H1 (cell line): ENCODE measurements around the gene LRRTM4. TPM values are rescaled to one million over a fixed set of nuclear protein-coding genes. Genes with fewer than 3 reads are reported as not detected.

Experiments
- CTCF ChIA-PET: fragments of 300-600 bp; sonication (Branson Sonifier 250); formaldehyde crosslinking; loops from one replicate; lab custom pipeline; 2021; ENCODE audit not compliant: partially characterized antibody; lab: Charles Lee
- POLR2A ChIA-PET: fragments of 300-600 bp; sonication (Branson Sonifier 250); formaldehyde crosslinking; loops from one replicate; lab custom pipeline; 2021; ENCODE audit warnings: inconsistent platforms; ENCODE audit not compliant: partially characterized antibody; lab: Charles Lee
- DNase-seq, 2 experiments: peaks; one replicate each; pipeline versions ENCODE4 v3.0.0 to v3.0.0-alpha.2; 2010 to 2022; ENCODE audit warnings: low spot score in 2 of 2, low read depth in 1 of 2, mixed read lengths in 1 of 2
- FAIRE-seq: peaks from 2 replicates; lab custom pipeline; 2011; peaks lifted over from hg19 to GRCh38; lab: Jason Lieb, UNC
- H2AFZ ChIP-seq: 2 replicates; pipeline ENCODE4 v1.8.1; 2012; ENCODE audit warnings: low read length, inconsistent platforms
- H2AK5ac ChIP-seq: 2 replicates; pipeline ENCODE4 v1.6.1; 2013; ENCODE audit warnings: low read depth, low read length
- H2BK120ac ChIP-seq: replicated peaks from 2 replicates; pipeline ENCODE3; 2013; ENCODE audit warnings: low read depth, low read length, inconsistent platforms
- H2BK12ac ChIP-seq: 2 replicates; pipeline ENCODE4 v1.6.1; 2013; ENCODE audit warnings: low read depth, low read length
- H2BK15ac ChIP-seq: 2 replicates; pipeline ENCODE4 v1.6.1; 2013; ENCODE audit warnings: low read length
- H2BK20ac ChIP-seq: 2 replicates; pipeline ENCODE4 v1.6.1; 2013; ENCODE audit warnings: low read length
- H2BK5ac ChIP-seq: 2 replicates; pipeline ENCODE4 v1.6.1; 2013; ENCODE audit warnings: low read depth, low read length
- H3K14ac ChIP-seq: 2 replicates; pipeline ENCODE4 v1.6.1; 2013; ENCODE audit warnings: inconsistent platforms; ENCODE audit not compliant: insufficient read length
- H3K18ac ChIP-seq: 2 replicates; pipeline ENCODE4 v1.6.1; 2013; ENCODE audit warnings: low read length; ENCODE audit errors: extremely low read depth
- H3K23ac ChIP-seq: 2 replicates; pipeline ENCODE4 v1.6.1; 2013; ENCODE audit warnings: inconsistent platforms; ENCODE audit not compliant: insufficient read length
- H3K23me2 ChIP-seq: 2 replicates; pipeline ENCODE4 v1.6.1; 2013; ENCODE audit warnings: low read depth, low read length
- H3K27ac ChIP-seq: 2 replicates; pipeline ENCODE4 v1.6.1; 2011; ENCODE audit warnings: low read depth, low read length, inconsistent platforms
- H3K27me3 ChIP-seq, 4 experiments: replicated peaks in 1 of 4; 1 replicate in 1 of 4; 2 replicates in 3 of 4; pipeline versions ENCODE4 v1.6.1 to v1.8.1; 2011 to 2013; ENCODE audit warnings: low read length in 3 of 4, mild to moderate bottlenecking in 3 of 4, inconsistent platforms in 2 of 4, mixed read lengths in 2 of 4, moderate library complexity in 1 of 4; ENCODE audit not compliant: control insufficient read depth in 3 of 4, insufficient read depth in 3 of 4; ENCODE audit errors: extremely low read depth in 1 of 4
- H3K36me3 ChIP-seq, 4 experiments: 2 replicates each; pipeline versions ENCODE4 v1.6.1 to v1.8.1; 2011 to 2013; ENCODE audit warnings: mild to moderate bottlenecking in 4 of 4, low read length in 3 of 4, moderate library complexity in 2 of 4, control low read depth in 1 of 4, inconsistent platforms in 1 of 4; ENCODE audit not compliant: insufficient read depth in 4 of 4, control insufficient read depth in 2 of 4
- H3K4ac ChIP-seq: replicated peaks from 2 replicates; pipeline ENCODE3; 2013; ENCODE audit warnings: low read length, low read depth, mixed read lengths, inconsistent platforms; ENCODE audit not compliant: insufficient read length
- H3K4me1 ChIP-seq, 4 experiments: replicated peaks in 1 of 4; 1 replicate in 1 of 4; 2 replicates in 3 of 4; pipeline versions ENCODE4 v1.6.1 to v1.8.1; 2011 to 2013; ENCODE audit warnings: low read length in 3 of 4, inconsistent platforms in 2 of 4, mixed read lengths in 1 of 4; ENCODE audit not compliant: insufficient read depth in 4 of 4, control insufficient read depth in 3 of 4
- H3K4me2 ChIP-seq, 2 experiments: 2 replicates each; pipeline versions ENCODE4 v1.6.1 to v1.8.1; 2011 to 2013; ENCODE audit warnings: low read depth in 2 of 2, low read length in 2 of 2, control low read depth in 1 of 2, inconsistent platforms in 1 of 2, mild to moderate bottlenecking in 1 of 2; ENCODE audit not compliant: insufficient read depth in 1 of 2
- H3K4me3 ChIP-seq, 4 experiments: fragments of 200-600, 300-600 bp in 1 of 4; sonication (generic), shearing (Covaris generic), sonication (Bioruptor Twin) in 1 of 4; 2 replicates each; pipeline versions ENCODE4 v1.5.1 to v1.8.1; 2011 to 2016; ENCODE audit warnings: low read length in 4 of 4, low read depth in 3 of 4, control low read depth in 2 of 4, inconsistent platforms in 2 of 4, mild to moderate bottlenecking in 2 of 4, mixed read lengths in 1 of 4, moderate library complexity in 1 of 4; ENCODE audit not compliant: insufficient read depth in 2 of 4; ENCODE audit errors: extremely low read depth in 1 of 4
- H3K56ac ChIP-seq: replicated peaks from 2 replicates; pipeline ENCODE3; 2013; ENCODE audit warnings: low read depth, mild to moderate bottlenecking, mixed read lengths, low read length, inconsistent platforms; ENCODE audit not compliant: insufficient read length
- H3K79me1 ChIP-seq: 2 replicates; pipeline ENCODE4 v1.6.1; 2013; ENCODE audit warnings: low read depth, low read length, control low read depth
- H3K79me2 ChIP-seq, 2 experiments: 2 replicates each; pipeline versions ENCODE4 v1.6.1 to v1.8.1; 2012 to 2013; ENCODE audit warnings: low read length in 2 of 2, mild to moderate bottlenecking in 2 of 2, inconsistent platforms in 1 of 2; ENCODE audit not compliant: insufficient read depth in 2 of 2, control insufficient read depth in 1 of 2
- H3K9ac ChIP-seq, 4 experiments: replicated peaks in 1 of 4; 1 replicate in 1 of 4; 2 replicates in 3 of 4; pipeline versions ENCODE4 v1.6.1 to v1.8.1; 2011 to 2013; ENCODE audit warnings: low read depth in 3 of 4, low read length in 3 of 4, control low read depth in 2 of 4, mild to moderate bottlenecking in 2 of 4, moderate library complexity in 2 of 4, inconsistent platforms in 1 of 4; ENCODE audit errors: extremely low read depth in 1 of 4
- H3K9me3 ChIP-seq, 2 experiments: 2 replicates each; pipeline versions ENCODE4 v1.6.1 to v1.8.1; 2012 to 2013; ENCODE audit warnings: mild to moderate bottlenecking in 2 of 2, moderate library complexity in 2 of 2, control low read depth in 1 of 2, inconsistent platforms in 1 of 2, low read depth in 1 of 2, low read length in 1 of 2, mixed read lengths in 1 of 2; ENCODE audit not compliant: insufficient read depth in 2 of 2
- H4K20me1 ChIP-seq, 2 experiments: replicated peaks in 1 of 2; 2 replicates each; pipeline versions ENCODE3 to v1.8.1; 2011 to 2013; ENCODE audit warnings: inconsistent platforms in 2 of 2, low read length in 2 of 2, mild to moderate bottlenecking in 1 of 2; ENCODE audit not compliant: insufficient read depth in 2 of 2, control insufficient read depth in 1 of 2
- H4K5ac ChIP-seq: 2 replicates; pipeline ENCODE4 v1.6.1; 2013; ENCODE audit warnings: low read length, low read depth, mixed read lengths, inconsistent platforms; ENCODE audit not compliant: insufficient read length
- H4K8ac ChIP-seq: 2 replicates; pipeline ENCODE4 v1.8.0; 2013; ENCODE audit warnings: mild to moderate bottlenecking, moderate library complexity, low read length, inconsistent platforms; ENCODE audit not compliant: insufficient read depth; ENCODE audit errors: extremely low read depth
- H4K91ac ChIP-seq: replicated peaks from 2 replicates; pipeline ENCODE3; 2013; ENCODE audit warnings: low read length, mixed read lengths, inconsistent platforms; ENCODE audit not compliant: insufficient read length
- ASH2L ChIP-seq: fragments of 200-600, 300-600 bp; sonication (generic); IDR thresholded peaks from one replicate; pipeline ENCODE4 v1.7.1; 2017; ENCODE audit warnings: low read length
- BCL11A ChIP-seq, 2 experiments: IDR thresholded peaks; one replicate each; pipeline ENCODE4 v1.6.1; 2011; ENCODE audit warnings: low read depth in 2 of 2, low read length in 2 of 2, mild to moderate bottlenecking in 2 of 2
- BRCA1 ChIP-seq: IDR thresholded peaks from 2 replicates; pipeline ENCODE4 v1.6.1; 2012; ENCODE audit warnings: low read depth, low read length, improper control_type of control experiment
- FOSL1 ChIP-seq: IDR thresholded peaks from 2 replicates; pipeline ENCODE4 v1.6.1; 2011; ENCODE audit warnings: mild to moderate bottlenecking, low read depth, low read length, moderate library complexity; ENCODE audit not compliant: insufficient read depth
- HDAC2 ChIP-seq, 2 experiments: fragments of 300-600 bp in 1 of 2; sonication (generic) in 1 of 2; IDR thresholded peaks; 2 replicates each; pipeline ENCODE4 v1.6.1; 2011 to 2012; ENCODE audit warnings: low read depth in 2 of 2, low read length in 2 of 2, mild to moderate bottlenecking in 2 of 2, moderate library complexity in 2 of 2, borderline replicate concordance in 1 of 2, inconsistent platforms in 1 of 2
- JUN ChIP-seq: IDR thresholded peaks from 2 replicates; pipeline ENCODE4 v1.6.1; 2011; ENCODE audit warnings: low read depth, mild to moderate bottlenecking, improper control_type of control experiment, low read length
- POLR2A ChIP-seq, 2 experiments: IDR thresholded peaks; 1 replicate in 1 of 2; 2 replicates in 1 of 2; pipeline ENCODE4 v1.6.1; 2011; ENCODE audit warnings: low read depth in 2 of 2, low read length in 2 of 2, mild to moderate bottlenecking in 2 of 2; ENCODE audit errors: control extremely low read depth in 1 of 2
- POU5F1 ChIP-seq: IDR thresholded peaks from 2 replicates; pipeline ENCODE4 v1.6.1; 2011; ENCODE audit warnings: low read depth, mild to moderate bottlenecking, low read length, moderate library complexity
- SP2 ChIP-seq: IDR thresholded peaks from 2 replicates; pipeline ENCODE4 v1.6.1; 2012; ENCODE audit warnings: mild to moderate bottlenecking, low read length, inconsistent platforms
- SRF ChIP-seq: IDR thresholded peaks from 2 replicates; pipeline ENCODE4 v1.6.1; 2011; ENCODE audit warnings: mild to moderate bottlenecking, low read depth, low read length, moderate library complexity
- SUZ12 ChIP-seq: fragments of 200-600 bp; sonication (generic); IDR thresholded peaks from 2 replicates; pipeline ENCODE4 v1.6.1; 2012; ENCODE audit warnings: mild to moderate bottlenecking, inconsistent platforms, low read length, moderate library complexity, mixed read lengths
- TEAD4 ChIP-seq: IDR thresholded peaks from 2 replicates; pipeline ENCODE4 v1.6.1; 2012; ENCODE audit warnings: low read depth, low read length, inconsistent platforms, mixed read lengths
- ZNF274 ChIP-seq: IDR thresholded peaks from 2 replicates; pipeline ENCODE4 v1.7.0; 2012; ENCODE audit warnings: low read length, borderline replicate concordance; ENCODE audit errors: extremely low read depth
- polyA plus RNA-seq, 7 experiments: library from polyadenylated mRNA; depleted of rRNA in 3 of 7; stranded (reverse) in 5 of 7; unstranded in 2 of 7; fragments of >200 nt in 5 of 7; fragments of 200-250 nt in 2 of 7; gene quantifications; 1 replicate in 5 of 7; 2 replicates in 1 of 7; 4 replicates in 1 of 7; pipeline versions ENCODE4 v1.2.1 to v1.2.3, GENCODE V29; 2011 to 2013; ENCODE audit warnings: missing spikeins in 2 of 7, mixed read lengths in 2 of 7
- total RNA-seq: library from RNA; stranded (reverse); fragmentation: NEBNext Ultra II Directional; extraction: Animal tissue kit (Norgen Biotek cat#: 25700); gene quantifications from 2 replicates; pipeline ENCODE4 v1.2.1, GENCODE V29; 2021
- TF ChIP-seq, protein P1 (sequence below), 3 experiments: IDR thresholded peaks; 1 replicate in 2 of 3; 2 replicates in 1 of 3; pipeline versions ENCODE4 v1.5.1 to v1.6.1; 2011; ENCODE audit warnings: low read length in 3 of 3, mild to moderate bottlenecking in 3 of 3, inconsistent platforms in 2 of 3, low read depth in 1 of 3, moderate library complexity in 1 of 3; ENCODE audit not compliant: insufficient read depth in 1 of 3; ENCODE audit errors: control extremely low read depth in 1 of 3

Gene LRRTM4
- total and polyA plus RNA-seq, 2 of the 8 experiments (the other 6 are each of a cell fraction or from before 2014, with no cell fraction given) = 3.6 to 9.5 TPM

DNA sequence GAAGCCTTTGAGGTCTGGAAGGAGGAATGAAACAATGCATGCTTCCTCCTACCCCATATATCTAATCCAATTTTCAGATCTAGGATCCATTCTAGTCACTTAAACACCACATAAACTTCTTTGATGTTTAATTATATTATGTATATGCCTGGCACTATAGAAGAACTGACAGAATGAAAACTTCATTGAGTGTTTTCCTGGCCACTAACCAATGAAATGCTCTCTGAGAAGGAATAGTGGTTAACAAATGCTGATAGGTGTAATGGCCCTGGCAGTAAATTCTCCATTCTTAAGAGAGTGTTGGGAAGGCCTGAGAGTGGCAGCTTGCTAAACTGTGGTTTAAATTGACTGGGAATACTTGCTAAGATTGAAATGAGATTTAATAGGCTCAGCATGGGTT lies 710.0 kb downstream of the LRRTM4 start:
- no peak overlapping the region for H2AFZ ChIP-seq
- H3K56ac ChIP-seq = no peak overlapping the region
- no peak overlapping the region for H3K4me3 ChIP-seq
- no peak overlapping the region for H2BK120ac ChIP-seq
- no peak overlapping the region for H4K91ac ChIP-seq
- H3K9ac ChIP-seq = no peak overlapping the region
- H3K18ac ChIP-seq = no peak overlapping the region
- no peak overlapping the region for H4K8ac ChIP-seq
- H3K23me2 ChIP-seq = no peaks in the 10 kb centered on the region
- ChIA-PET CTCF (no interaction called here), POLR2A (no interaction called here)
- H3K79me1 ChIP-seq = no peaks in the 10 kb centered on the region
- no peak overlapping the region for H2BK12ac ChIP-seq
- H3K27ac ChIP-seq = no peak overlapping the region
- H3K36me3 ChIP-seq = no peaks in the 10 kb centered on the region
- no peak overlapping the region for H2AK5ac ChIP-seq
- H3K9me3 ChIP-seq = no peaks in the 10 kb centered on the region
- H3K23ac ChIP-seq = no peak overlapping the region
- H3K79me2 ChIP-seq = no peaks in the 10 kb centered on the region
- no peak overlapping the region for H4K5ac ChIP-seq
- H3K4ac ChIP-seq = no peak overlapping the region
- no peak overlapping the region for H2BK5ac ChIP-seq
- H2BK20ac ChIP-seq = no peak overlapping the region
- H3K14ac ChIP-seq = no peak overlapping the region
- no peak overlapping the region for H3K4me2 ChIP-seq
- peaks cover 0 to 2% (median 0%) of the 10 kb centered on the region in 4 experiments; a peak in 1 of 7 replicates for H3K4me1 ChIP-seq
- FAIRE-seq (no peak), DNase-seq (no peak)
- no peak overlapping the region for H2BK15ac ChIP-seq
- H3K27me3 ChIP-seq = no peaks in the 10 kb centered on the region
- no peaks in the 10 kb centered on the region for H4K20me1 ChIP-seq
- TF ChIP-seq ZNF274 (no peak), TEAD4 (no peak), POLR2A (IDR thresholded peaks at IDR 0.05; ENCODE audit: control extremely low read depth in 1 of 2, low read depth in 2 of 2, low read length in 2 of 2) (no peak), POU5F1 (no peak), BRCA1 (no peak), HDAC2 (IDR thresholded peaks at IDR 0.05; ENCODE audit: borderline replicate concordance in 1 of 2, low read depth in 2 of 2, low read length in 2 of 2) (no peak), FOSL1 (no peak), SUZ12 (no peak), SRF (no peak), BCL11A (IDR thresholded peaks at IDR 0.05; ENCODE audit: low read depth in 2 of 2, low read length in 2 of 2) (no peak), SP2 (no peak), JUN (no peak), ASH2L (no peak)
- TF ChIP-seq, protein P1, sequence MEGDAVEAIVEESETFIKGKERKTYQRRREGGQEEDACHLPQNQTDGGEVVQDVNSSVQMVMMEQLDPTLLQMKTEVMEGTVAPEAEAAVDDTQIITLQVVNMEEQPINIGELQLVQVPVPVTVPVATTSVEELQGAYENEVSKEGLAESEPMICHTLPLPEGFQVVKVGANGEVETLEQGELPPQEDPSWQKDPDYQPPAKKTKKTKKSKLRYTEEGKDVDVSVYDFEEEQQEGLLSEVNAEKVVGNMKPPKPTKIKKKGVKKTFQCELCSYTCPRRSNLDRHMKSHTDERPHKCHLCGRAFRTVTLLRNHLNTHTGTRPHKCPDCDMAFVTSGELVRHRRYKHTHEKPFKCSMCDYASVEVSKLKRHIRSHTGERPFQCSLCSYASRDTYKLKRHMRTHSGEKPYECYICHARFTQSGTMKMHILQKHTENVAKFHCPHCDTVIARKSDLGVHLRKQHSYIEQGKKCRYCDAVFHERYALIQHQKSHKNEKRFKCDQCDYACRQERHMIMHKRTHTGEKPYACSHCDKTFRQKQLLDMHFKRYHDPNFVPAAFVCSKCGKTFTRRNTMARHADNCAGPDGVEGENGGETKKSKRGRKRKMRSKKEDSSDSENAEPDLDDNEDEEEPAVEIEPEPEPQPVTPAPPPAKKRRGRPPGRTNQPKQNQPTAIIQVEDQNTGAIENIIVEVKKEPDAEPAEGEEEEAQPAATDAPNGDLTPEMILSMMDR (IDR thresholded peaks at IDR 0.05; ENCODE audit: control extremely low read depth in 1 of 3, insufficient read depth in 1 of 3, low read depth in 1 of 3, low read length in 3 of 3) = no peak
